ENCODE measurements around the gene CIB2. TPM values are rescaled to one million over a fixed set of nuclear protein-coding genes. Genes with fewer than 3 reads are reported as not detected.

The CIB2 gene
- total RNA-seq, 2 experiments from 2014 or later: 0.82 to 1.7 TPM

- no peaks in the 10 kb centered on the region for H3K36me3 Mint-ChIP-seq (ENCODE audit: low read depth)
- CTCF ChIA-PET: no interaction called here
- no peaks in the 10 kb centered on the region for H3K36me3 ChIP-seq (ENCODE audit: insufficient read depth, low read length)
- peak overlapping the region; percentile 35 to 71 for H3K27ac ChIP-seq (ENCODE audit: low read depth in 1 of 2, low read length in 2 of 2)
- DNase-seq (no peak), ATAC-seq (ENCODE audit: poor library complexity) (no peak)
- TF ChIP-seq, protein P1, sequence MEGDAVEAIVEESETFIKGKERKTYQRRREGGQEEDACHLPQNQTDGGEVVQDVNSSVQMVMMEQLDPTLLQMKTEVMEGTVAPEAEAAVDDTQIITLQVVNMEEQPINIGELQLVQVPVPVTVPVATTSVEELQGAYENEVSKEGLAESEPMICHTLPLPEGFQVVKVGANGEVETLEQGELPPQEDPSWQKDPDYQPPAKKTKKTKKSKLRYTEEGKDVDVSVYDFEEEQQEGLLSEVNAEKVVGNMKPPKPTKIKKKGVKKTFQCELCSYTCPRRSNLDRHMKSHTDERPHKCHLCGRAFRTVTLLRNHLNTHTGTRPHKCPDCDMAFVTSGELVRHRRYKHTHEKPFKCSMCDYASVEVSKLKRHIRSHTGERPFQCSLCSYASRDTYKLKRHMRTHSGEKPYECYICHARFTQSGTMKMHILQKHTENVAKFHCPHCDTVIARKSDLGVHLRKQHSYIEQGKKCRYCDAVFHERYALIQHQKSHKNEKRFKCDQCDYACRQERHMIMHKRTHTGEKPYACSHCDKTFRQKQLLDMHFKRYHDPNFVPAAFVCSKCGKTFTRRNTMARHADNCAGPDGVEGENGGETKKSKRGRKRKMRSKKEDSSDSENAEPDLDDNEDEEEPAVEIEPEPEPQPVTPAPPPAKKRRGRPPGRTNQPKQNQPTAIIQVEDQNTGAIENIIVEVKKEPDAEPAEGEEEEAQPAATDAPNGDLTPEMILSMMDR (IDR thresholded peaks at IDR 0.05): no peak
- H3K4me1 Mint-ChIP-seq (ENCODE audit: low read depth): peaks cover 42% of the 10 kb centered on the region
- H3K4me1 ChIP-seq (ENCODE audit: insufficient read depth, low read length): peaks cover 45% of the 10 kb centered on the region
- H3K27ac Mint-ChIP-seq: no peak overlapping the region
- H3K9me3 ChIP-seq (ENCODE audit: control insufficient read depth in 1 of 2, insufficient read depth in 1 of 2, low read length in 2 of 2): no peaks in the 10 kb centered on the region
- no peaks in the 10 kb centered on the region for H3K27me3 Mint-ChIP-seq
- no peak overlapping the region for H3K4me3 ChIP-seq (ENCODE audit: low read length)
- intact Hi-C loops (cut with DNase I, micrococcal nuclease): no loop called here
- H3K9me3 Mint-ChIP-seq: no peaks in the 10 kb centered on the region
- POLR2A ChIA-PET: no interaction called here
- no peak overlapping the region for H3K4me3 Mint-ChIP-seq
- no peaks in the 10 kb centered on the region for H3K27me3 ChIP-seq (ENCODE audit: control insufficient read depth in 1 of 2, insufficient read depth in 2 of 2, low read length in 2 of 2)
Measured at GRCh38 chr15:78102741-78103140, 28.5 kb downstream of the CIB2 start.

GRCh38 chr15:78102211-78102610, 29.0 kb downstream of the CIB2 start:
- Mint-ChIP-seq H3K27ac (no peak overlapping the region), H3K9me3 (no peaks in the 10 kb centered on the region), H3K4me3 (no peak overlapping the region), H3K27me3 (no peaks in the 10 kb centered on the region), H3K4me1 (ENCODE audit: low read depth) (peaks cover 42% of the 10 kb centered on the region), H3K36me3 (ENCODE audit: low read depth) (no peaks in the 10 kb centered on the region)
- H3K27ac ChIP-seq (ENCODE audit: low read depth in 1 of 2, low read length in 2 of 2): peak overlapping the region in 1 of 2 donors; percentile 71
- CTCF ChIA-PET: no interaction called here
- H3K36me3 ChIP-seq (ENCODE audit: insufficient read depth, low read length): no peaks in the 10 kb centered on the region
- intact Hi-C loops (cut with DNase I, micrococcal nuclease): no loop called here
- TF ChIP-seq, protein P1 (IDR thresholded peaks at IDR 0.05): no peak
- DNase-seq (no peak), ATAC-seq (ENCODE audit: poor library complexity) (no peak)
- H3K27me3 ChIP-seq (ENCODE audit: control insufficient read depth in 1 of 2, insufficient read depth in 2 of 2, low read length in 2 of 2): no peaks in the 10 kb centered on the region
- H3K4me1 ChIP-seq (ENCODE audit: insufficient read depth, low read length): peaks cover 45% of the 10 kb centered on the region
- POLR2A ChIA-PET: no interaction called here
- no peaks in the 10 kb centered on the region for H3K9me3 ChIP-seq (ENCODE audit: control insufficient read depth in 1 of 2, insufficient read depth in 1 of 2, low read length in 2 of 2)
- H3K4me3 ChIP-seq (ENCODE audit: low read length): no peak overlapping the region

- Histone ChIP-seq H3K27ac (ENCODE audit: low read depth in 1 of 2, low read length in 2 of 2) (no peak overlapping the region), H3K27me3 (ENCODE audit: control insufficient read depth in 1 of 2, insufficient read depth in 2 of 2, low read length in 2 of 2) (no peaks in the 10 kb centered on the region), H3K4me1 (ENCODE audit: insufficient read depth, low read length) (peaks cover 44% of the 10 kb centered on the region), H3K9me3 (ENCODE audit: control insufficient read depth in 1 of 2, insufficient read depth in 1 of 2, low read length in 2 of 2) (no peaks in the 10 kb centered on the region), H3K4me3 (ENCODE audit: low read length) (no peak overlapping the region), H3K36me3 (ENCODE audit: insufficient read depth, low read length) (no peaks in the 10 kb centered on the region)
- ChIA-PET CTCF (no interaction called here), POLR2A (interaction anchor here (0.6 kb wide), 1 partner anchor 193 kb away, joined by 3 read pairs; no protein-coding TSS in a partner anchor)
- intact Hi-C loops (cut with DNase I, micrococcal nuclease): no loop called here
- no peak overlapping the region for H3K4me3 Mint-ChIP-seq
- no peaks in the 10 kb centered on the region for H3K36me3 Mint-ChIP-seq (ENCODE audit: low read depth)
- H3K27me3 Mint-ChIP-seq: no peaks in the 10 kb centered on the region
- no peak overlapping the region for H3K27ac Mint-ChIP-seq
- TF ChIP-seq, protein P1 (IDR thresholded peaks at IDR 0.05): no peak
- ATAC-seq (ENCODE audit: poor library complexity) (no peak), DNase-seq (no peak)
- peaks cover 40% of the 10 kb centered on the region for H3K4me1 Mint-ChIP-seq (ENCODE audit: low read depth)
- H3K9me3 Mint-ChIP-seq: no peaks in the 10 kb centered on the region
Measured at GRCh38 chr15:78101423-78102105, 29.7 kb downstream of the CIB2 start.
